Nephron progenitor cell (in vitro differentiated cells): ENCODE measurements around the gene ZNF892.

Experiments
- DNase-seq: peaks from one replicate; pipeline ENCODE4 v3.0.0; 2021
- H3K27ac Mint-ChIP-seq: 2 replicates; pipeline ENCODE4 v1.8.0; 2021; ENCODE audit warnings: mild to moderate bottlenecking, moderate library complexity, mixed read lengths
- H3K27me3 Mint-ChIP-seq: 2 replicates; pipeline ENCODE4 v1.8.0; 2021; ENCODE audit warnings: mild to moderate bottlenecking, low read depth, mixed read lengths; ENCODE audit not compliant: poor library complexity
- H3K36me3 Mint-ChIP-seq: 2 replicates; pipeline ENCODE4 v1.8.0; 2021; ENCODE audit warnings: low read depth, mixed read lengths
- H3K4me1 Mint-ChIP-seq: 2 replicates; pipeline ENCODE4 v1.8.0; 2021; ENCODE audit warnings: mixed read lengths
- H3K4me3 Mint-ChIP-seq: 2 replicates; pipeline ENCODE4 v1.8.0; 2021; ENCODE audit warnings: mild to moderate bottlenecking, moderate library complexity, mixed read lengths
- H3K9me3 Mint-ChIP-seq: 2 replicates; pipeline ENCODE4 v1.8.0; 2021; ENCODE audit warnings: mild to moderate bottlenecking, moderate library complexity, mixed read lengths
- CTCF ChIP-seq: fragments of 200-600 bp; sonication (generic); IDR thresholded peaks from 2 replicates; pipeline ENCODE4 v1.5.0; 2021; ENCODE audit warnings: antibody characterized with exemption

The ZNF892 gene

GRCh38 chr2:95225658-95226057 is 18.3 kb downstream of the ZNF892 start:
- peaks cover 86% of the 10 kb centered on the region for H3K9me3 Mint-ChIP-seq
- no peak for TF ChIP-seq CTCF
- H3K27ac Mint-ChIP-seq, result no peak overlapping the region
- no peak overlapping the region for H3K4me3 Mint-ChIP-seq
- H3K36me3 Mint-ChIP-seq, result peaks cover 54% of the 10 kb centered on the region
- peaks cover 4% of the 10 kb centered on the region for H3K27me3 Mint-ChIP-seq
- DNase-seq, result no peak
- H3K4me1 Mint-ChIP-seq, result no peaks in the 10 kb centered on the region

- peak; percentile 74 for DNase-seq
- Mint-ChIP-seq H3K4me1 (no peaks in the 10 kb centered on the region), H3K9me3 (peaks cover 81% of the 10 kb centered on the region), H3K27me3 (peaks cover 4% of the 10 kb centered on the region), H3K27ac (no peak overlapping the region), H3K36me3 (peaks cover 14% of the 10 kb centered on the region), H3K4me3 (no peak overlapping the region)
- TF ChIP-seq CTCF, result peak; percentile 58
These were observed 24.4 kb downstream of the ZNF892 start for GRCh38 chr2:95231723-95232122.

- DNase-seq, result no peak
- Mint-ChIP-seq H3K4me1 (no peaks in the 10 kb centered on the region), H3K9me3 (peaks cover 83% of the 10 kb centered on the region), H3K27ac (no peak overlapping the region), H3K27me3 (peaks cover 4% of the 10 kb centered on the region), H3K36me3 (peaks cover 14% of the 10 kb centered on the region), H3K4me3 (no peak overlapping the region)
- TF ChIP-seq CTCF, result no peak
These were observed 24.9 kb downstream of the ZNF892 start for GRCh38 chr2:95232232-95232631.

GRCh38 chr2:95234286-95234785 is 27.0 kb downstream of the ZNF892 start:
- Mint-ChIP-seq H3K36me3 (peaks cover 14% of the 10 kb centered on the region), H3K27ac (no peak overlapping the region), H3K4me3 (no peak overlapping the region), H3K27me3 (peaks cover 4% of the 10 kb centered on the region), H3K4me1 (no peaks in the 10 kb centered on the region), H3K9me3 (peaks cover 86% of the 10 kb centered on the region)
- no peak for TF ChIP-seq CTCF
- no peak for DNase-seq

GRCh38 chr2:95234816-95235215 is 27.5 kb downstream of the ZNF892 start:
- H3K9me3 Mint-ChIP-seq, result peaks cover 88% of the 10 kb centered on the region
- H3K4me1 Mint-ChIP-seq, result no peaks in the 10 kb centered on the region
- H3K36me3 Mint-ChIP-seq, result peaks cover 14% of the 10 kb centered on the region
- no peak overlapping the region for H3K27ac Mint-ChIP-seq
- DNase-seq, result no peak
- TF ChIP-seq CTCF, result no peak
- H3K4me3 Mint-ChIP-seq, result no peak overlapping the region
- H3K27me3 Mint-ChIP-seq, result peaks cover 4% of the 10 kb centered on the region

GRCh38 chr2:95238131-95238530 is 30.8 kb downstream of the ZNF892 start:
- no peak for DNase-seq
- Mint-ChIP-seq H3K27ac (no peak overlapping the region), H3K4me3 (no peak overlapping the region), H3K4me1 (no peaks in the 10 kb centered on the region), H3K9me3 (peaks cover 93% of the 10 kb centered on the region), H3K27me3 (peaks cover 4% of the 10 kb centered on the region), H3K36me3 (peaks cover 8% of the 10 kb centered on the region)
- TF ChIP-seq CTCF, result no peak
